CD1c-positive myeloid dendritic cell (primary cell): ENCODE measurements around the gene ADORA1.

Experiments used
- DNase-seq: peaks from one replicate; pipeline ENCODE4 v3.0.0-alpha.2; 2016; ENCODE audit errors: extremely low spot score

ADORA1 gene

DNA sequence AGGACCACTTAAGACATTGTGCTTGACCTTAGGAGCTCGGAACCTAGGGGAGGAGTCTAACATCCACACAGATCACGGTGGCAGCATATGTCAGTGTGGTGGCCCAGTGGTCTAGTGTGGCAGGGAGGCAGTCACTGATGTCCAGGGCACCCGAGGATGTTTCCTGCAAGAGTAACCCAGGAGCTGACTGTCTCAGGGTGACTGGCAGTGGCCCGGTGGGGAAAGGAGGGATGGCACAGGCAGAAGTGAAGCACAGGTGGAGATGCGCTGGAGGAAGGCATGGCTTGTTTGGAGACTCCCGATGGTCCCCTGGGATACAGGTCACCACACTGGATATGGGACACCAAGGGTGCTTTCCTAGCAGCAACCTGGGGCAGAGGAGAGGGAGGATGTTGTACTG, 85.6 kb downstream of the ADORA1 start:
- DNase-seq: no peak

DNA sequence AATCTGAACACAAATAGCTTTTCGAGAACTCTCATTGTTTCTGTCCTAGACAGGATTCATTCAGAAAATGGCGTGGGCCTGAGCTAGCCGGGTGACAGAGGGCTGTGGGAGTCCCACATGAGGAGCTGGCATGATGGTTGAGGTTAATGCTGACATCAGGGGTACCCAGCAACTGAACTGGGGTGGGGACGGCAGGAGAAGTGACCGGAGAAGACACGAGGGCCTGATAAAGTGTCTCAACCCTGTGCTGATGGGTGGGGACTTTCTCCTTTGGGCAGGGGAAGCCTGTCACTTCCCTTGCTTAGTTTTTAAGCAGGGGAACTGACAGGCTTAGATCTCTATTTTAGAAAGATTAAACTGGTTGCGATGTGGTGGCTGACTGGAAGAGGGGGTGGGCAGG, 87.3 kb downstream of the ADORA1 start:
- DNase-seq: peak; percentile 60

DNA sequence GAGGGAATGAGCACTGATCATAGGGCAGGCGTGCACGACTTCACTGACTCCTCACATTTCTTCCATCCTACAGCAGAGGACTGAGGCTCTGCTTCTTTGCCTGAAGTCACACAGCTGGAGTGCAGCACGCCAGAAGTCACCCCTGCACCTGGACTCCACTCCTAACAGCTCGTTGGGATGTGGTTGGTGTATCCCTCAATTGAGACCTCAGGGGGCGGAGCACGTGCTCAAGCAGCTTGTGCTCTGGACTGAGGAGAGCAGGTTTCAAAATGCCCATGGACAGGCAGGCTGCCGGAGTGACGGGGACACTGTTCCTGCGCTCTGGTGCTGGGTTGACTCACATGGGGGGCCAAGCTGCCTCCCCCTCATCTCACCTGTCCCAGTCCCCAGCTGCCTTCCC, 88.0 kb downstream of the ADORA1 start:
- DNase-seq: no peak

DNA sequence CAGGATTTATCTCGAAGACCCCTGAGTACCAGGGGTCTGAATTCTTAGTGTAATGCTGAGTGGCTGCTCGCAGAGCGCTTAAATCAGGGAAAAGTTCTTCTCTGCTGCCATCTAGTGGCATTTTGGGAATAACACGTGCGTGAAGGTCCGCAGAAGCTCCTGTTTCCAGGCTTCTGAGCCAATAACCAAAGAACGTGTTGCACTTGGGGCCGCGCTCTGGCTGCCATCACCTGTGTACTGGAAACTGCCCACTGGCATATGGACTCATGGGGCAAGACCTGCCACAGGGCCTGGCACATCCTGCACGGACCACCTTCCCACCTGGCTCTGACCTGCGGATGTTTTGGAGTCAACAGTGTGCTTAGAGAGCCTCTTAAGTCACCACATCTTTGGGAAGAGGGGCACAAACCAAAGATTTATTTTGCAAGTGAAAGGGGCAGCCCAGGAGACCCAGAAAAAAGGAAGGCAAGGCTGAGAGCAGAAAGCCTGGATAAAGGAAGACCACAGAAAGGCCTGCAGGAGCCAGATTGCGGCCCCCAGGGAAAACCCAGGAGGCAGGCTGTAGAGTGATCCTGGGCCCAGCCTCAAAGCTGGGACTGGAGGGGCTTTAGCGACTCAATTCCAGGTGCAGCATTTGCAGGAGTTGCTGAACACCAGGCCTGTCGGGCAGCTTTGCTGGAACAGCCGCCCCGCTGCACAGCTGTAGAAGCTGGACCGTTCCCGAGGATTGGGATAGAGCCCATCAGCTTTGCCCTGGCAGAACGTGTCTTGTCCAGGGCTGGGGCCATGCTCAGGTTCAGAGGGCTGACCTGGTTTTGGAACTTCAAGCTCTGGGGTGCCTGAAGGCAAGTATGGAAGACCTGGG, 89.0 kb downstream of the ADORA1 start:
- DNase-seq: peak; percentile 84
